GM12878 (cell line): ENCODE data around the gene SLC15A5. TPM values are rescaled to one million over a fixed set of nuclear protein-coding genes. Genes with fewer than 3 reads are reported as not detected.

Experiments used
- ATAC-seq: fragments of 200-7000 bp; cut with Tn5 transposase; 3 replicates; pipeline ENCODE4 v1.9.1; 2020; ENCODE audit warnings: mild to moderate bottlenecking, moderate library complexity
- BruUV-seq: library from RNA; stranded (reverse); fragments of 400-500 nt; replicated peaks from 2 replicates; lab custom pipeline; 2021; lab: Mats Ljungman, UMichigan
- CTCF ChIA-PET: fragments of 300-600 bp; sonication (Branson Sonifier 250); formaldehyde crosslinking; extraction: SDS; loops from one replicate; lab custom pipeline; 2021; ENCODE audit warnings: inconsistent platforms; lab: Yijun Ruan, JAX
- POLR2A ChIA-PET: fragments of 350-600 bp; formaldehyde crosslinking; extraction: SDS; loops from one replicate; lab custom pipeline; 2021; ENCODE audit warnings: inconsistent platforms; lab: Charles Lee
- RAD21 ChIA-PET: fragments of 300-600 bp; sonication (Branson Sonifier 250); formaldehyde crosslinking; loops from one replicate; lab custom pipeline; 2023; ENCODE audit warnings: antibody characterized with exemption; ENCODE audit not compliant: unreplicated experiment; lab: Charles Lee
- SMC1A ChIA-PET: fragments of 300-600 bp; sonication (Branson Sonifier 250); formaldehyde crosslinking; loops from one replicate; lab custom pipeline; 2023; ENCODE audit not compliant: unreplicated experiment, uncharacterized antibody; lab: Charles Lee
- DNase-seq: peaks from one replicate; pipeline ENCODE4 v3.0.0-alpha.2; 2011; ENCODE audit warnings: low read depth, low spot score
- FAIRE-seq: peaks from 3 replicates; lab custom pipeline; 2011; peaks lifted over from hg19 to GRCh38; lab: Jason Lieb, UNC
- H2AFZ ChIP-seq: 2 replicates; pipeline ENCODE4 v1.6.0; 2011; ENCODE audit warnings: low read depth, low read length, control low read depth; ENCODE audit not compliant: control insufficient read depth
- H3K27ac ChIP-seq: 2 replicates; pipeline ENCODE4 v1.5.1; 2011; ENCODE audit warnings: control low read depth; ENCODE audit not compliant: control insufficient read depth, insufficient read depth
- H3K27me3 ChIP-seq, 2 experiments: replicated peaks in 1 of 2; 2 replicates each; pipeline versions ENCODE4 v1.6.0 to v1.6.1; 2011; ENCODE audit warnings: low read length in 1 of 2; ENCODE audit not compliant: control insufficient read depth in 2 of 2, insufficient read depth in 2 of 2
- H3K36me3 ChIP-seq, 2 experiments: 2 replicates each; pipeline ENCODE4 v1.5.1; 2011; ENCODE audit warnings: low read length in 1 of 2; ENCODE audit not compliant: control insufficient read depth in 2 of 2, insufficient read depth in 2 of 2
- H3K4me1 ChIP-seq: 2 replicates; pipeline ENCODE4 v1.6.1; 2011; ENCODE audit warnings: mild to moderate bottlenecking, low read length, moderate library complexity, mixed read lengths; ENCODE audit not compliant: control insufficient read depth, insufficient read depth
- H3K4me2 ChIP-seq: 2 replicates; pipeline ENCODE4 v1.6.0; 2011; ENCODE audit warnings: control low read depth; ENCODE audit not compliant: control insufficient read depth, insufficient read depth
- H3K4me3 ChIP-seq: fragments of 200-600 bp; sonication (generic); 2 replicates; pipeline ENCODE4 v1.5.1; 2016
- H3K79me2 ChIP-seq: 2 replicates; pipeline ENCODE4 v1.6.0; 2011; ENCODE audit warnings: low read length; ENCODE audit not compliant: control insufficient read depth, insufficient read depth
- H3K9ac ChIP-seq: 2 replicates; pipeline ENCODE4 v1.8.0; 2011; ENCODE audit warnings: low read length, control low read depth, mixed read lengths; ENCODE audit not compliant: control insufficient read depth, insufficient read depth
- H3K9me3 ChIP-seq: replicated peaks from 3 replicates; pipeline ENCODE4 v1.5.1; 2011; ENCODE audit warnings: mild to moderate bottlenecking, low read length; ENCODE audit not compliant: control insufficient read depth, insufficient read depth
- H4K20me1 ChIP-seq: 2 replicates; pipeline ENCODE4 v1.6.0; 2011; ENCODE audit not compliant: control insufficient read depth, insufficient read depth
- CBX5 ChIP-seq: sonication (generic); IDR thresholded peaks from 2 replicates; pipeline ENCODE4 v1.6.1; 2016; ENCODE audit warnings: low read depth, moderate library complexity, mild to moderate bottlenecking, inconsistent platforms
- CEBPB ChIP-seq, 2 experiments: fragments of 150-350 bp in 1 of 2; IDR thresholded peaks; 2 replicates each; pipeline ENCODE4 v1.6.1; 2012 to 2014; ENCODE audit warnings: low read depth in 2 of 2, low read length in 2 of 2, borderline replicate concordance in 1 of 2, inconsistent platforms in 1 of 2
- EGR1 ChIP-seq, 2 experiments: IDR thresholded peaks; 1 replicate in 1 of 2; 2 replicates in 1 of 2; pipeline ENCODE4 v1.6.1; 2011 to 2012; ENCODE audit warnings: low read depth in 2 of 2, low read length in 2 of 2, borderline replicate concordance in 1 of 2, mild to moderate bottlenecking in 1 of 2, moderate library complexity in 1 of 2
- IKZF1 ChIP-seq: fragments of 450-650 bp; conservative IDR thresholded peaks from 2 replicates; pipeline ENCODE4 v1.6.1; 2017; ENCODE audit warnings: antibody characterized with exemption, mild to moderate bottlenecking
- IKZF2 ChIP-seq, 2 experiments: fragments of 450-650 bp; IDR thresholded peaks; 2 replicates each; pipeline ENCODE4 v1.6.1; 2017; ENCODE audit warnings: mild to moderate bottlenecking in 2 of 2, moderate library complexity in 2 of 2
- JUNB ChIP-seq: IDR thresholded peaks from 2 replicates; pipeline ENCODE4 v1.6.1; 2016; ENCODE audit warnings: antibody characterized with exemption, mild to moderate bottlenecking
- JUND ChIP-seq: IDR thresholded peaks from 2 replicates; pipeline ENCODE4 v1.6.1; 2012; ENCODE audit warnings: low read depth, mild to moderate bottlenecking, low read length, improper control_type of control experiment, moderate library complexity
- PML ChIP-seq: IDR thresholded peaks from 2 replicates; pipeline ENCODE4 v1.6.1; 2012; ENCODE audit warnings: low read length, inconsistent platforms
- RB1 ChIP-seq: fragments of 450-650 bp; formaldehyde crosslinking; IDR thresholded peaks from 2 replicates; pipeline ENCODE4 v1.6.1; 2017; ENCODE audit warnings: mild to moderate bottlenecking, borderline replicate concordance
- RCOR1 ChIP-seq: conservative IDR thresholded peaks from 2 replicates; pipeline ENCODE4 v1.6.1; 2012; ENCODE audit warnings: low read depth, low read length, improper control_type of control experiment
- SIX5 ChIP-seq: IDR thresholded peaks from 2 replicates; pipeline ENCODE4 v1.6.1; 2011; ENCODE audit warnings: mild to moderate bottlenecking, low read depth, low read length, moderate library complexity; ENCODE audit not compliant: severe bottlenecking
- SREBF2 ChIP-seq: IDR thresholded peaks from 2 replicates; pipeline ENCODE4 v1.6.1; 2012; ENCODE audit warnings: mild to moderate bottlenecking, low read length
- TAF1 ChIP-seq: IDR thresholded peaks from 2 replicates; pipeline ENCODE4 v1.6.1; 2011; ENCODE audit warnings: mild to moderate bottlenecking, low read depth, low read length, borderline replicate concordance
- USF2 ChIP-seq: IDR thresholded peaks from 2 replicates; pipeline ENCODE4 v1.6.1; 2011; ENCODE audit warnings: low read depth, low read length, improper control_type of control experiment, borderline replicate concordance
- WGBS: methylation state at CpG from one replicate; pipeline ENCODE4 v1.1.6; 2016; ENCODE audit warnings: low lambda C conversion rate; ENCODE audit not compliant: insufficient replicate concordance, insufficient coverage; ENCODE audit errors: missing lambda C conversion rate; 5-methylcytosine and 5-hydroxymethylcytosine counted together
- in situ Hi-C: fragments of 300-500 bp; cut with MboI; formaldehyde crosslinking; loops from 9 replicates; pipeline ENCODE4 v1.14.3; 2018; ENCODE audit warnings: mixed read lengths
- intact Hi-C: fragments of 100-400 bp; cut with micrococcal nuclease; formaldehyde crosslinking; loops from one replicate; pipeline ENCODE4 v1.14.2; 2022; ENCODE audit not compliant: unreplicated experiment
- polyA plus RNA-seq, 11 experiments: library from polyadenylated mRNA; depleted of rRNA in 4 of 11; unstranded in 6 of 11; stranded (reverse) in 5 of 11; fragments of >200 nt; fragmentation: Nextera tagmentation in 4 of 11; fragmentation: Illumina TruSeq in 1 of 11; extraction: Ambion mirVana in 4 of 11; extraction: Trizol in 1 of 11; gene quantifications; 1 replicate in 1 of 11; 2 replicates in 10 of 11; pipeline versions ENCODE4 v1.2.1 to v1.2.3, GENCODE V29; 2011 to 2016; ENCODE audit warnings: inconsistent platforms in 2 of 11, missing spikeins in 2 of 11, low read depth in 1 of 11
- total RNA-seq, 4 experiments: library from RNA; depleted of rRNA in 3 of 4; stranded (reverse); fragments of >200 nt in 3 of 4; fragmentation: Illumina TruSeq in 1 of 4; extraction: Trizol in 1 of 4; gene quantifications; 2 replicates each; pipeline versions ENCODE4 v1.2.1 to v1.2.3, GENCODE V29; 2013 to 2021

The SLC15A5 gene
- total and polyA plus RNA-seq, 10 of the 15 experiments (the other 5 are each of a cell fraction or from before 2014, with no cell fraction given), result not detected

- TF ChIP-seq IKZF2 (IDR thresholded peaks at IDR 0.05) (no peak), EGR1 (IDR thresholded peaks at IDR 0.05; ENCODE audit: borderline replicate concordance in 1 of 2, low read depth in 2 of 2, low read length in 2 of 2) (no peak), IKZF1 (no peak), JUNB (no peak)
These were observed 89.8 kb downstream of the SLC15A5 start (continued) for GRCh38 chr12:16187660-16188059.

- Histone ChIP-seq H3K4me2 (no peak overlapping the region), H3K27me3 (no peaks in the 10 kb centered on the region), H3K9me3 (no peaks in the 10 kb centered on the region), H3K4me3 (no peak overlapping the region), H3K9ac (no peak overlapping the region), H3K36me3 (no peaks in the 10 kb centered on the region), H3K79me2 (no peaks in the 10 kb centered on the region), H4K20me1 (no peaks in the 10 kb centered on the region), H3K27ac (no peak overlapping the region), H3K4me1 (no peaks in the 10 kb centered on the region), H2AFZ (no peak overlapping the region)
- intact Hi-C loops, result no loop called here
- CTCF ChIA-PET, result no interaction called here
- TF ChIP-seq TAF1, result no peak
- RAD21 ChIA-PET, result no interaction called here
- DNase-seq (no peak), FAIRE-seq (no peak), ATAC-seq (no peak)
- in situ Hi-C loops, result no loop called here
- 25% methylated on average over 2 of the region's 2 CpGs for WGBS
- POLR2A ChIA-PET, result no interaction called here
- SMC1A ChIA-PET, result interaction anchor here (1.1 kb wide), 1 partner anchor 47 kb away, joined by 4 read pairs; no protein-coding TSS in a partner anchor
- no TSS peak for BruUV-seq
These were observed 92.8 kb downstream of the SLC15A5 start for GRCh38 chr12:16184681-16185080.

- intact Hi-C loops, result no loop called here
- no peak for FAIRE-seq
- in situ Hi-C loops, result no loop called here
- no peak for TF ChIP-seq RB1
- no peak for TF ChIP-seq CEBPB (IDR thresholded peaks at IDR 0.05; ENCODE audit: borderline replicate concordance in 1 of 2, low read depth in 2 of 2, low read length in 2 of 2)
- no peak for TF ChIP-seq USF2
- TF ChIP-seq SIX5, result no peak
- no peak for TF ChIP-seq CBX5
- no peak for TF ChIP-seq JUND
- no peak for TF ChIP-seq PML
- TF ChIP-seq RCOR1, result no peak
- TF ChIP-seq SREBF2, result no peak
These were observed 93.9 kb downstream of the SLC15A5 start for GRCh38 chr12:16183541-16183940.

More at GRCh38 chr12:16183541-16183940, 93.9 kb downstream of the SLC15A5 start:
- no peak overlapping the region for H3K27ac ChIP-seq
- H3K79me2 ChIP-seq, result no peaks in the 10 kb centered on the region
- CTCF ChIA-PET, result interaction anchor here (0.6 to 0.8 kb wide), 2 partner anchors 17 to 34 kb away, joined by 3 read pairs; no protein-coding TSS in a partner anchor
- no peak overlapping the region for H3K9ac ChIP-seq
- no peak overlapping the region for H3K4me2 ChIP-seq
- H3K9me3 ChIP-seq, result no peaks in the 10 kb centered on the region
- no peaks in the 10 kb centered on the region for H3K4me1 ChIP-seq
- H3K27me3 ChIP-seq, result no peaks in the 10 kb centered on the region
- H3K36me3 ChIP-seq, result no peaks in the 10 kb centered on the region
- no TSS peak for BruUV-seq
- H4K20me1 ChIP-seq, result no peaks in the 10 kb centered on the region
- no peak overlapping the region for H3K4me3 ChIP-seq
- 24% methylated on average over 7 of the region's 7 CpGs for WGBS
- ATAC-seq (no peak), DNase-seq (no peak)
- POLR2A ChIA-PET, result no interaction called here
- SMC1A ChIA-PET, result interaction anchor here (1.1 kb wide), 1 partner anchor 48 kb away, joined by 4 read pairs; no protein-coding TSS in a partner anchor
- RAD21 ChIA-PET, result no interaction called here
- H2AFZ ChIP-seq, result no peak overlapping the region
